IMR-90 (cell line): ENCODE data around the gene USP14. TPM values are rescaled to one million over a fixed set of nuclear protein-coding genes. Genes with fewer than 3 reads are reported as not detected.

ENCODE experiments used
- ATAC-seq: fragments of 200-7000 bp; cut with Tn5 transposase; 2 replicates; pipeline ENCODE4 v1.9.1; 2020; ENCODE audit warnings: low read depth, mild to moderate bottlenecking, moderate library complexity
- BruUV-seq: library from RNA; stranded (reverse); fragments of 400-500 nt; replicated peaks from 2 replicates; lab custom pipeline; 2021; lab: Mats Ljungman, UMichigan
- CTCF ChIA-PET: fragments of 300-600 bp; formaldehyde crosslinking; extraction: SDS; loops from one replicate; lab custom pipeline; 2021; ENCODE audit warnings: antibody characterized with exemption; lab: Yijun Ruan, JAX
- POLR2A ChIA-PET: fragments of 300-600 bp; sonication (Branson Sonifier 250); formaldehyde crosslinking; loops from one replicate; lab custom pipeline; 2022; ENCODE audit warnings: antibody characterized with exemption; ENCODE audit not compliant: unreplicated experiment; lab: Charles Lee
- DNase-seq: peaks from one replicate; pipeline ENCODE4 v3.0.0; 2013
- H2AFZ ChIP-seq: replicated peaks from 2 replicates; pipeline ENCODE3; 2013; ENCODE audit warnings: low read length, mild to moderate bottlenecking; ENCODE audit not compliant: poor library complexity
- H2AK5ac ChIP-seq: 2 replicates; pipeline ENCODE4 v1.6.1; 2013; ENCODE audit warnings: low read depth, low read length, inconsistent platforms
- H2AK9ac ChIP-seq: replicated peaks from 2 replicates; pipeline ENCODE3; 2013; ENCODE audit warnings: mild to moderate bottlenecking, low read depth, low read length, moderate library complexity; ENCODE audit not compliant: poor library complexity
- H2BK120ac ChIP-seq: 2 replicates; pipeline ENCODE4 v1.6.1; 2013; ENCODE audit warnings: low read depth, low read length, inconsistent platforms
- H2BK15ac ChIP-seq: 3 replicates; pipeline ENCODE4 v1.6.1; 2013; ENCODE audit warnings: low read depth, low read length, inconsistent platforms
- H2BK20ac ChIP-seq: 2 replicates; pipeline ENCODE4 v1.6.1; 2013; ENCODE audit warnings: low read depth, mild to moderate bottlenecking, inconsistent platforms, low read length, moderate library complexity
- H2BK5ac ChIP-seq: 2 replicates; pipeline ENCODE4 v1.6.1; 2013; ENCODE audit warnings: mild to moderate bottlenecking, low read depth, low read length, inconsistent platforms; ENCODE audit not compliant: poor library complexity, severe bottlenecking
- H3K14ac ChIP-seq: replicated peaks from 2 replicates; pipeline ENCODE4 v1.6.1; 2013; ENCODE audit warnings: low read depth, low read length, inconsistent platforms
- H3K18ac ChIP-seq: 2 replicates; pipeline ENCODE4 v1.6.1; 2013; ENCODE audit warnings: low read depth, low read length, control low read depth
- H3K23ac ChIP-seq: 2 replicates; pipeline ENCODE4 v1.6.1; 2013; ENCODE audit warnings: low read depth, low read length, inconsistent platforms
- H3K27ac ChIP-seq: 2 replicates; pipeline ENCODE4 v1.5.1; 2013; ENCODE audit warnings: mild to moderate bottlenecking, control low read depth, low read length; ENCODE audit not compliant: insufficient read depth
- H3K27me3 ChIP-seq: 2 replicates; pipeline ENCODE4 v1.6.1; 2013; ENCODE audit warnings: low read length; ENCODE audit not compliant: control insufficient read depth, insufficient read depth
- H3K36me3 ChIP-seq: 2 replicates; pipeline ENCODE4 v1.6.1; 2013; ENCODE audit warnings: low read length, mixed read lengths; ENCODE audit not compliant: control insufficient read depth, insufficient read depth
- H3K4ac ChIP-seq: 2 replicates; pipeline ENCODE4 v1.6.1; 2013; ENCODE audit warnings: low read depth, low read length, inconsistent platforms
- H3K4me1 ChIP-seq: 2 replicates; pipeline ENCODE4 v1.6.1; 2013; ENCODE audit warnings: low read length, mixed read lengths; ENCODE audit not compliant: control insufficient read depth, insufficient read depth
- H3K4me2 ChIP-seq: 2 replicates; pipeline ENCODE4 v1.6.1; 2013; ENCODE audit warnings: low read depth, mild to moderate bottlenecking, control low read depth, low read length, moderate library complexity
- H3K4me3 ChIP-seq: 2 replicates; pipeline ENCODE4 v1.5.1; 2013; ENCODE audit warnings: low read depth, mild to moderate bottlenecking, control low read depth, low read length, moderate library complexity; ENCODE audit not compliant: insufficient read depth
- H3K56ac ChIP-seq: 2 replicates; pipeline ENCODE4 v1.6.1; 2013; ENCODE audit warnings: low read length, inconsistent platforms; ENCODE audit not compliant: insufficient read depth; ENCODE audit errors: extremely low read depth
- H3K79me1 ChIP-seq, 2 experiments: 2 replicates each; pipeline ENCODE4 v1.6.1; 2013; ENCODE audit warnings: low read length in 2 of 2, inconsistent platforms in 1 of 2, low read depth in 1 of 2
- H3K9ac ChIP-seq: 2 replicates; pipeline ENCODE4 v1.6.1; 2013; ENCODE audit warnings: low read depth, low read length, control low read depth
- H3K9me1 ChIP-seq: 2 replicates; pipeline ENCODE4 v1.6.1; 2013; ENCODE audit warnings: low read length, inconsistent platforms; ENCODE audit not compliant: insufficient read depth
- H3K9me3 ChIP-seq: 2 replicates; pipeline ENCODE4 v1.6.1; 2013; ENCODE audit warnings: low read length; ENCODE audit not compliant: control insufficient read depth, insufficient read depth
- H4K20me1 ChIP-seq: 2 replicates; pipeline ENCODE4 v1.6.1; 2013; ENCODE audit warnings: low read length, inconsistent platforms; ENCODE audit not compliant: insufficient read depth
- H4K5ac ChIP-seq: 2 replicates; pipeline ENCODE4 v1.6.1; 2013; ENCODE audit warnings: mild to moderate bottlenecking, low read depth, low read length, control low read depth
- H4K8ac ChIP-seq, 2 experiments: 2 replicates each; pipeline ENCODE4 v1.6.1; 2013; ENCODE audit warnings: low read depth in 2 of 2, low read length in 2 of 2, control low read depth in 1 of 2, inconsistent platforms in 1 of 2
- H4K91ac ChIP-seq: 2 replicates; pipeline ENCODE4 v1.6.1; 2013; ENCODE audit warnings: low read depth, low read length, inconsistent platforms; ENCODE audit not compliant: insufficient read depth
- CEBPB ChIP-seq: IDR thresholded peaks from 2 replicates; pipeline ENCODE4 v1.6.1; 2012; ENCODE audit warnings: low read depth, low read length, improper control_type of control experiment
- SMC3 ChIP-seq: fragments of 150-350 bp; IDR thresholded peaks from 2 replicates; pipeline ENCODE4 v1.6.1; 2016; ENCODE audit warnings: low read depth, mild to moderate bottlenecking, antibody characterized with exemption, low read length, moderate library complexity
- WGBS, 2 experiments: methylation state at CpG; one replicate each; pipeline versions ENCODE4 v1.1.5 to v1.1.7; 2013; ENCODE audit warnings: missing lambda C conversion rate in 2 of 2; ENCODE audit not compliant: insufficient read length in 1 of 2; ENCODE audit errors: extremely low coverage in 2 of 2; 5-methylcytosine and 5-hydroxymethylcytosine counted together
- dilution Hi-C: fragments of 300-500 bp; cut with HindIII; formaldehyde crosslinking; loops from one replicate; pipeline ENCODE4 v1.14.3; 2018; ENCODE audit warnings: low sequenced_read_pairs; ENCODE audit not compliant: unreplicated experiment
- in situ Hi-C: fragments of 300-500 bp; cut with MboI; formaldehyde crosslinking; loops from 3 replicates; pipeline ENCODE4 v1.14.3; 2019; ENCODE audit warnings: low sequenced_read_pairs, inconsistent platforms, mixed read lengths
- intact Hi-C: fragments of 100-400 bp; cut with micrococcal nuclease; formaldehyde crosslinking; loops from 2 replicates; pipeline ENCODE4 v1.10.0; 2022
- polyA plus RNA-seq, 3 experiments: library from polyadenylated mRNA; depleted of rRNA; stranded (reverse); fragments of >200 nt; gene quantifications; 2 replicates each; pipeline ENCODE4 v1.2.3, GENCODE V29; 2012; ENCODE audit warnings: low replicate concordance in 1 of 3
- total RNA-seq: library from RNA; depleted of rRNA; stranded (reverse); fragments of >200 nt; gene quantifications from 2 replicates; pipeline ENCODE4 v1.2.3, GENCODE V29; 2012

Gene USP14
- total and polyA plus RNA-seq, 2 of the 4 experiments (the other 2 are of a cell fraction): 11.5 to 32.4 TPM

- H3K9ac ChIP-seq: no peak overlapping the region
- H3K27ac ChIP-seq: no peak overlapping the region
- H3K56ac ChIP-seq: no peak overlapping the region
- 100% methylated on average over 1 of the region's 6 CpGs; no CpG with 5 or more reads in 1 of the 2 experiments for WGBS, 2 experiments
- H3K14ac ChIP-seq: no peak overlapping the region
- no peaks in the 10 kb centered on the region for H4K20me1 ChIP-seq
- no peak overlapping the region for H2BK15ac ChIP-seq
- H2AK9ac ChIP-seq: no peak overlapping the region
- H4K91ac ChIP-seq: no peak overlapping the region
- no peak overlapping the region for H2AFZ ChIP-seq
- H3K9me1 ChIP-seq: no peaks in the 10 kb centered on the region
- H3K4me2 ChIP-seq: no peak overlapping the region
- H2BK120ac ChIP-seq: no peak overlapping the region
- H3K9me3 ChIP-seq: no peaks in the 10 kb centered on the region
- H4K8ac ChIP-seq: no peak overlapping the region
- H3K18ac ChIP-seq: no peak overlapping the region
- H2AK5ac ChIP-seq: no peak overlapping the region
- H3K79me1 ChIP-seq: peaks cover 0 to 5% of the 10 kb centered on the region in 2 experiments; a peak in 1 of 4 replicates
- no peak overlapping the region for H4K5ac ChIP-seq
- no peaks in the 10 kb centered on the region for H3K4me1 ChIP-seq
- no peak overlapping the region for H2BK5ac ChIP-seq
- no peaks in the 10 kb centered on the region for H3K27me3 ChIP-seq
- in situ Hi-C loops (no loop called here), intact Hi-C loops (no loop called here), dilution Hi-C loops (no loop called here)
- peaks cover 5% of the 10 kb centered on the region for H3K36me3 ChIP-seq
- POLR2A ChIA-PET: no interaction called here
- DNase-seq (no peak), ATAC-seq (no peak)
- no peak overlapping the region for H3K4me3 ChIP-seq
- H3K4ac ChIP-seq: no peak overlapping the region
- TF ChIP-seq CEBPB (peak; percentile 56; the same call in 1 of the 2 replicates), SMC3 (no peak)
- CTCF ChIA-PET: no interaction called here
- H2BK20ac ChIP-seq: no peak overlapping the region
- H3K23ac ChIP-seq: no peak overlapping the region
- BruUV-seq: no TSS peak
Measured at GRCh38 chr18:227374-227773, 69.0 kb downstream of the USP14 start.
